Brain microvascular endothelial cell (primary cell): ENCODE results near the gene TEX55.

Source experiments
- DNase-seq: peaks from one replicate; pipeline ENCODE4 v3.0.0-alpha.2; 2020
- H3K27ac ChIP-seq: fragments of 250-450 bp; sonication (Bioruptor Pico); 2 replicates; pipeline ENCODE4 v1.5.1; 2020; ENCODE audit warnings: mild to moderate bottlenecking, moderate library complexity
- H3K27me3 ChIP-seq: fragments of 250-450 bp; sonication (Bioruptor Pico); replicated peaks from 2 replicates; pipeline ENCODE4 v1.5.1; 2020; ENCODE audit warnings: mild to moderate bottlenecking
- H3K36me3 ChIP-seq: fragments of 250-450 bp; sonication (Bioruptor Pico); replicated peaks from 2 replicates; pipeline ENCODE4 v1.5.1; 2020; ENCODE audit warnings: mild to moderate bottlenecking
- H3K4me3 ChIP-seq: 2 replicates; pipeline ENCODE4 v1.5.1; 2011; ENCODE audit warnings: low read depth, mild to moderate bottlenecking, control low read depth, low read length, moderate library complexity
- in situ Hi-C: cut with HindIII; loops from 2 replicates; pipeline ENCODE4 v1.10.0; 2017; ENCODE audit warnings: low sequenced_read_pairs, low pct_ligation_motif_present
- TF ChIP-seq, protein P1 (sequence below): IDR thresholded peaks from 2 replicates; pipeline ENCODE4 v1.5.1; 2011; ENCODE audit warnings: low read depth, mild to moderate bottlenecking, moderate library complexity, low read length, control low read depth, inconsistent platforms; ENCODE audit errors: missing control alignments

The TEX55 gene

DNA sequence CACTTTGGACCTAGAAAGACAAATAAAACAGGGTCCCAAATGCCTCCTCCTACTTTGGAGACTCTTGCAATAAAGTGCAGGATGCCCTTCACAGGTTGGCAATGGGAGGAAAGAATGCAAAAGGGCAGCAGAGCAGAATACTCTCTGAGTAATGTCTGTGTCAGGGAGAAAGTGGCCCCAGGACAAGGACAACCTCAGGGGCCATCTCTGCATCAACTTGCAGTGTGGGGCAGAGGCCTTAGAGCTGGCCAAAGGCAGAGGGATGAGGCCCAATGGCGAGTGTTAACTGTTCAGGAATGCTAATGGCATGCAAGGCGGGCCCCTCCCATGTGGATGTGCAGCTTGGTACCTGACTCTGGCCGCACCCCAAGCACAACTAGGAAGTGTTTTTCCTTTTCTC lies 35.8 kb downstream of the TEX55 start:
- TF ChIP-seq, protein P1, sequence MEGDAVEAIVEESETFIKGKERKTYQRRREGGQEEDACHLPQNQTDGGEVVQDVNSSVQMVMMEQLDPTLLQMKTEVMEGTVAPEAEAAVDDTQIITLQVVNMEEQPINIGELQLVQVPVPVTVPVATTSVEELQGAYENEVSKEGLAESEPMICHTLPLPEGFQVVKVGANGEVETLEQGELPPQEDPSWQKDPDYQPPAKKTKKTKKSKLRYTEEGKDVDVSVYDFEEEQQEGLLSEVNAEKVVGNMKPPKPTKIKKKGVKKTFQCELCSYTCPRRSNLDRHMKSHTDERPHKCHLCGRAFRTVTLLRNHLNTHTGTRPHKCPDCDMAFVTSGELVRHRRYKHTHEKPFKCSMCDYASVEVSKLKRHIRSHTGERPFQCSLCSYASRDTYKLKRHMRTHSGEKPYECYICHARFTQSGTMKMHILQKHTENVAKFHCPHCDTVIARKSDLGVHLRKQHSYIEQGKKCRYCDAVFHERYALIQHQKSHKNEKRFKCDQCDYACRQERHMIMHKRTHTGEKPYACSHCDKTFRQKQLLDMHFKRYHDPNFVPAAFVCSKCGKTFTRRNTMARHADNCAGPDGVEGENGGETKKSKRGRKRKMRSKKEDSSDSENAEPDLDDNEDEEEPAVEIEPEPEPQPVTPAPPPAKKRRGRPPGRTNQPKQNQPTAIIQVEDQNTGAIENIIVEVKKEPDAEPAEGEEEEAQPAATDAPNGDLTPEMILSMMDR = no peak
- peak; percentile 29 for DNase-seq
- Histone ChIP-seq H3K4me3 (no peak overlapping the region), H3K27me3 (no peaks in the 10 kb centered on the region), H3K27ac (no peak overlapping the region), H3K36me3 (no peaks in the 10 kb centered on the region)
- in situ Hi-C loops = no loop called here

GRCh38 chr3:119184111-119184510 lies 38.1 kb downstream of the TEX55 start:
- Histone ChIP-seq H3K4me3 (no peak overlapping the region), H3K27ac (no peak overlapping the region), H3K36me3 (no peaks in the 10 kb centered on the region), H3K27me3 (no peaks in the 10 kb centered on the region)
- no peak for DNase-seq
- in situ Hi-C loops = no loop called here
- TF ChIP-seq, protein P1 = no peak

- in situ Hi-C loops = no loop called here
- H3K36me3 ChIP-seq = no peaks in the 10 kb centered on the region
- peak; percentile 82 for DNase-seq
- TF ChIP-seq, protein P1 = no peak
- no peaks in the 10 kb centered on the region for H3K27me3 ChIP-seq
- peak overlapping the region; percentile 29 for H3K27ac ChIP-seq
- H3K4me3 ChIP-seq = no peak overlapping the region
These were observed 39.0 kb downstream of the TEX55 start for GRCh38 chr3:119184796-119185570.

GRCh38 chr3:119187266-119187665 lies 41.3 kb downstream of the TEX55 start:
- DNase-seq = peak; percentile 21
- TF ChIP-seq, protein P1 = no peak
- Histone ChIP-seq H3K4me3 (no peak overlapping the region), H3K36me3 (no peaks in the 10 kb centered on the region), H3K27ac (no peak overlapping the region), H3K27me3 (no peaks in the 10 kb centered on the region)
- in situ Hi-C loops = no loop called here

DNA sequence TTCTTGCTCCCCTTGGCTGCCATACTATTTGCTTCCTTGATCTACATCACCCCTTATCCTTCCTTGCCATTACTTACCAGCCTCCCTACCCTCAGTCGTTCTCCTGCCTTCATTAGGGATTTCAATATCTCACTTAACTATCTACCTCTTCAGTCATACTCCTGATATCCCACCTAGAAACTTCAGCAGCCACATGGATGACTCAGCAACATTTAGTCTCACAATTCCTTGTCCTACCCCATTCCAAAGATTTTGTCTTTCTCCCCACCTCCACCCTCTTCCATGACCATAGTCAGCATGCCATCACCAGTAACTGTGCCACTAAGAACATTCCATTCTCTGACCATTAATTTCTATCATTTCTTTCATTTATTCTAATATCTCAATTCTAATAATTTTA lies 45.8 kb downstream of the TEX55 start:
- TF ChIP-seq, protein P1 = no peak

More for the DNA sequence above, 45.8 kb downstream of the TEX55 start:
- no peak for DNase-seq
- no peak overlapping the region for H3K27ac ChIP-seq
- H3K27me3 ChIP-seq = no peaks in the 10 kb centered on the region
- no peaks in the 10 kb centered on the region for H3K36me3 ChIP-seq
- in situ Hi-C loops = no loop called here
- no peak overlapping the region for H3K4me3 ChIP-seq
